ENCODE measurements around the gene GATAD2B. TPM values are rescaled to one million over a fixed set of nuclear protein-coding genes. Genes with fewer than 3 reads are reported as not detected.
A peak's percentile ranks its signal among the peaks of the same experiment; 100 is the strongest.

The GATAD2B gene

Small RNA genes lying within 50 kb of the gene (small RNA-seq; reads per million reads assigned to genes)
- not detected for gene AL831737.1 (ENCODE audit: insufficient read depth)
- 2.1 reads per million, percentile 22 among the genes with 10 or more reads in this experiment for gene MIR6737 (ENCODE audit: insufficient read depth)
- not detected for gene RF00019 (ENCODE audit: insufficient read depth)

Measured in mesendoderm (in vitro differentiated cells).